ENCODE data around the gene FTL. TPM values are rescaled to one million over a fixed set of nuclear protein-coding genes. Genes with fewer than 3 reads are reported as not detected.
"Not testable (repeated sequence)": the region's sequence is repeated elsewhere in the genome, so short reads cannot be mapped to it uniquely, and the experiment has no call there.

FTL gene
- total and polyA plus RNA-seq, 4 donors, result 3,184 to 17,889 (median 5,311) TPM

DNA sequence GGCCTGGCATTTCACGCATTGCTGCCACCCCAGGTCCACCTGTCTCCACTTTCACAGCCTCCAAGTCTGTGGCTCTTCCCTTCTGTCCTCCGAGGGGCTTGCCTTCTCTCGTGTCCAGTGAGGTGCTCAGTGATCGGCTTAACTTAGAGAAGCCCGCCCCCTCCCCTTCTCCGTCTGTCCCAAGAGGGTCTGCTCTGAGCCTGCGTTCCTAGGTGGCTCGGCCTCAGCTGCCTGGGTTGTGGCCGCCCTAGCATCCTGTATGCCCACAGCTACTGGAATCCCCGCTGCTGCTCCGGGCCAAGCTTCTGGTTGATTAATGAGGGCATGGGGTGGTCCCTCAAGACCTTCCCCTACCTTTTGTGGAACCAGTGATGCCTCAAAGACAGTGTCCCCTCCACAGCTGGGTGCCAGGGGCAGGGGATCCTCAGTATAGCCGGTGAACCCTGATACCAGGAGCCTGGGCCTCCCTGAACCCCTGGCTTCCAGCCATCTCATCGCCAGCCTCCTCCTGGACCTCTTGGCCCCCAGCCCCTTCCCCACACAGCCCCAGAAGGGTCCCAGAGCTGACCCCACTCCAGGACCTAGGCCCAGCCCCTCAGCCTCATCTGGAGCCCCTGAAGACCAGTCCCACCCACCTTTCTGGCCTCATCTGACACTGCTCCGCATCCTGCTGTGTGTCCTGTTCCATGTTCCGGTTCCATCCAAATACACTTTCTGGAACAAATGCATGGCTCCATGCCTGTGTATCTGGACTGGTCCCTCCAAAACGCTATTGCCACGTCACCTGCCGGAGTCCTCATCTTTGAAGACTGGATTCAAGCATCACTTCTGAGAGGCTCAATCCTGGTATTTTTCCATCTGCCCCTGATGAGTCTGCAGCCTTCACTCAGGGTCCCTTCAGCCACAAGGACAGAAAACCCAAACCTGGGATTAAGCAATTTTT, 42.3 kb upstream of the FTL start:
- Histone ChIP-seq H3K4me3 (ENCODE audit: low read length in 2 of 2) (no peak overlapping the region), H3K27me3 (ENCODE audit: control insufficient read depth in 1 of 2, insufficient read depth in 2 of 2, low read length in 1 of 2) (no peaks in the 10 kb centered on the region), H3K9me3 (ENCODE audit: control insufficient read depth, low read length) (no peaks in the 10 kb centered on the region), H3K4me1 (ENCODE audit: control insufficient read depth in 1 of 2, insufficient read depth in 2 of 2, low read length in 2 of 2) (no peaks in the 10 kb centered on the region), H3K27ac (ENCODE audit: low read depth in 1 of 2, low read length in 2 of 2) (no peak overlapping the region), H3K36me3 (ENCODE audit: control insufficient read depth in 1 of 2, insufficient read depth in 2 of 2, low read length in 1 of 2) (no peaks in the 10 kb centered on the region)
- WGBS, 2 donors, result 76 to 79% methylated on average over 18 of the region's 18 CpGs
- no peak for DNase-seq
- no peak for ATAC-seq (ENCODE audit: low FRiP score)
- intact Hi-C loops (cut with DNase I), result no loop called here

- intact Hi-C loops (cut with DNase I), result loop anchor here in 1 of 2 donors (5.0 kb wide), 1 partner anchor 37 kb away; no protein-coding TSS in a partner anchor
Measured at GRCh38 chr19:48925240-48925843, 39.8 kb upstream of the FTL start.

DNA sequence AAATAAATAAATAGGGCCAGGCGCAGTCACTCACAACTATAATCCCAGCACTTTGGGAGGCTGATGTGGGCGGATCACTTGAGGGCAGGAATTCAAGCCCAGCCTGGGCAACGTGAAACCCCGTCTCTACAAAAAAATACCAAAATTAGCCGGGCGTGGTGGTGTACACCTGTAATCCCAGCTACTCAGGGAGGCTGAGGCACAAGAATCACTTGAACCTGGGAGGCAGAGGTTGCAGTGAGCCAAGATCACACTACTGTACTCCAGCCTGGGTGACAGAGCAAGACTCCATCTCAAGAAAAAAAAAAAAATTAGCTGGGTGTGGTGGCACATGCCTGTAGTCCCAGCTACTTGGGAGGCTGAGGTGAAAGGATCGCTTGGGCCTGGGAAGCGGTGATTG, 39.2 kb upstream of the FTL start:
- 81 to 83% methylated on average over 8 of the region's 8 CpGs for WGBS, 2 donors
- H3K4me3 ChIP-seq (ENCODE audit: low read length in 2 of 2); ATAC-seq (ENCODE audit: low FRiP score); H3K27me3 ChIP-seq (ENCODE audit: control insufficient read depth in 1 of 2, insufficient read depth in 2 of 2, low read length in 1 of 2); DNase-seq; H3K36me3 ChIP-seq (ENCODE audit: control insufficient read depth in 1 of 2, insufficient read depth in 2 of 2, low read length in 1 of 2); H3K9me3 ChIP-seq (ENCODE audit: control insufficient read depth, low read length); H3K4me1 ChIP-seq (ENCODE audit: control insufficient read depth in 1 of 2, insufficient read depth in 2 of 2, low read length in 2 of 2); H3K27ac ChIP-seq (ENCODE audit: low read depth in 1 of 2, low read length in 2 of 2): not testable (repeated sequence)
- intact Hi-C loops (cut with DNase I), result loop anchor here in 1 of 2 donors (5.0 kb wide), 1 partner anchor 36 kb away; no protein-coding TSS in a partner anchor

More at GRCh38 chr19:48925240-48925843, 39.8 kb upstream of the FTL start:
- Histone ChIP-seq H3K27me3 (ENCODE audit: control insufficient read depth in 1 of 2, insufficient read depth in 2 of 2, low read length in 1 of 2) (no peaks in the 10 kb centered on the region), H3K4me1 (ENCODE audit: control insufficient read depth in 1 of 2, insufficient read depth in 2 of 2, low read length in 2 of 2) (no peaks in the 10 kb centered on the region), H3K4me3 (ENCODE audit: low read length in 2 of 2) (no peak overlapping the region), H3K9me3 (ENCODE audit: control insufficient read depth, low read length) (no peaks in the 10 kb centered on the region), H3K27ac (ENCODE audit: low read depth in 1 of 2, low read length in 2 of 2) (no peak overlapping the region), H3K36me3 (ENCODE audit: control insufficient read depth in 1 of 2, insufficient read depth in 2 of 2, low read length in 1 of 2) (no peaks in the 10 kb centered on the region)
- WGBS, 2 donors, result 78 to 88% methylated on average over 11 of the region's 11 CpGs
- ATAC-seq (ENCODE audit: low FRiP score) (no peak), DNase-seq (no peak)

DNA sequence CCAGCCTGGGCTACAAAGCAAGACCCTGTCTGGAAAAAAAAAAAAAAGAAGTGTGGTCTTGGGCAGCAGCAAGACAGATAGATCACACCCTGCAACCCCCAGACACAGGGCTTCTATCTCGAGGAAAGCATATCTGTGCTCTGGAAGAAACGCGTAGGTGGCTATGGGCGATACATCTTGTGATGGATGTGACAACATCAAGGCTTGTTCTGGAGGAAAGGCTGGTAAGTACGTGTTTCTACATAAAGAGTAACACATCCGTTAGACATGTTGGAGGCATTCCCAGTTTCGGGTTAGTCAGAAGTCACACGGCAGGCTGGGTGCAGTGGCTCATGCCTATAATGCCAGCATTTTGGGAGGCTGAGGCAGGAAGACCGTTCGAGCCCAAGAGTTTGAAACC, 38.2 kb upstream of the FTL start:
- no peak overlapping the region for H3K4me3 ChIP-seq (ENCODE audit: low read length in 2 of 2)
- H3K4me1 ChIP-seq (ENCODE audit: control insufficient read depth in 1 of 2, insufficient read depth in 2 of 2, low read length in 2 of 2), result no peaks in the 10 kb centered on the region
- H3K27ac ChIP-seq (ENCODE audit: low read depth in 1 of 2, low read length in 2 of 2), result peak overlapping the region in 1 of 2 donors; percentile 23
- peak; percentile 71 for ATAC-seq (ENCODE audit: low FRiP score)
- H3K36me3 ChIP-seq (ENCODE audit: control insufficient read depth in 1 of 2, insufficient read depth in 2 of 2, low read length in 1 of 2), result no peaks in the 10 kb centered on the region
- 1 to 5% methylated on average over 10 of the region's 10 CpGs for WGBS, 2 donors
- intact Hi-C loops (cut with DNase I), result loop anchor here in 1 of 2 donors (5.0 kb wide), 1 partner anchor 35 kb away; no protein-coding TSS in a partner anchor
- no peaks in the 10 kb centered on the region for H3K27me3 ChIP-seq (ENCODE audit: control insufficient read depth in 1 of 2, insufficient read depth in 2 of 2, low read length in 1 of 2)
- peak in 1 of 2 donors; percentile 83 for DNase-seq
- no peaks in the 10 kb centered on the region for H3K9me3 ChIP-seq (ENCODE audit: control insufficient read depth, low read length)

GRCh38 chr19:48927692-48928091, 37.4 kb upstream of the FTL start:
- not testable (repeated sequence) for H3K36me3 ChIP-seq (ENCODE audit: control insufficient read depth in 1 of 2, insufficient read depth in 2 of 2, low read length in 1 of 2); H3K4me1 ChIP-seq (ENCODE audit: control insufficient read depth in 1 of 2, insufficient read depth in 2 of 2, low read length in 2 of 2); ATAC-seq (ENCODE audit: low FRiP score); H3K9me3 ChIP-seq (ENCODE audit: control insufficient read depth, low read length); H3K4me3 ChIP-seq (ENCODE audit: low read length in 2 of 2); H3K27me3 ChIP-seq (ENCODE audit: control insufficient read depth in 1 of 2, insufficient read depth in 2 of 2, low read length in 1 of 2); DNase-seq; H3K27ac ChIP-seq (ENCODE audit: low read depth in 1 of 2, low read length in 2 of 2)
- intact Hi-C loops (cut with DNase I), result loop anchor here in 1 of 2 donors (5.0 kb wide), 1 partner anchor 35 kb away; no protein-coding TSS in a partner anchor
- 81 to 85% methylated on average over 17 of the region's 17 CpGs for WGBS, 2 donors

- Histone ChIP-seq H3K9me3 (ENCODE audit: control insufficient read depth, low read length) (no peaks in the 10 kb centered on the region), H3K4me1 (ENCODE audit: control insufficient read depth in 1 of 2, insufficient read depth in 2 of 2, low read length in 2 of 2) (no peaks in the 10 kb centered on the region), H3K4me3 (ENCODE audit: low read length in 2 of 2) (no peak overlapping the region), H3K27me3 (ENCODE audit: control insufficient read depth in 1 of 2, insufficient read depth in 2 of 2, low read length in 1 of 2) (no peaks in the 10 kb centered on the region), H3K27ac (ENCODE audit: low read depth in 1 of 2, low read length in 2 of 2) (no peak overlapping the region), H3K36me3 (ENCODE audit: control insufficient read depth in 1 of 2, insufficient read depth in 2 of 2, low read length in 1 of 2) (no peaks in the 10 kb centered on the region)
- ATAC-seq (ENCODE audit: low FRiP score) (no peak), DNase-seq (no peak)
- intact Hi-C loops (cut with DNase I), result loop anchor here in 1 of 2 donors (5.0 kb wide), 1 partner anchor 34 kb away; no protein-coding TSS in a partner anchor
- 53 to 55% methylated on average over 14 to 15 of the region's 15 CpGs for WGBS, 2 donors
Measured at GRCh38 chr19:48928164-48929025, 36.7 kb upstream of the FTL start.

- Histone ChIP-seq H3K27me3 (ENCODE audit: control insufficient read depth in 1 of 2, insufficient read depth in 2 of 2, low read length in 1 of 2) (no peaks in the 10 kb centered on the region), H3K36me3 (ENCODE audit: control insufficient read depth in 1 of 2, insufficient read depth in 2 of 2, low read length in 1 of 2) (no peaks in the 10 kb centered on the region), H3K4me3 (ENCODE audit: low read length in 2 of 2) (peak within 1 kb of the TSS in 1 of 2 donors; percentile 27), H3K27ac (ENCODE audit: low read depth in 1 of 2, low read length in 2 of 2) (no peak within 1 kb of the TSS), H3K9me3 (ENCODE audit: control insufficient read depth, low read length) (no peaks in the 10 kb centered on the region), H3K4me1 (ENCODE audit: control insufficient read depth in 1 of 2, insufficient read depth in 2 of 2, low read length in 2 of 2) (no peaks in the 10 kb centered on the region)
- intact Hi-C loops (cut with DNase I), result no loop called here
- ATAC-seq (ENCODE audit: low FRiP score) (peak; percentile 79), DNase-seq (peak; percentile 87 to 90)
- 0 to 1% methylated on average over 43 of the region's 43 CpGs for WGBS, 2 donors
Measured at GRCh38 chr19:48933382-48933932, 31.7 kb upstream of the FTL start, which contains the start of gene DHDH. TSS of gene DHDH (plus strand) at chr19:48933699. CDS start at chr19:48933722, 23 bp downstream.

DNA sequence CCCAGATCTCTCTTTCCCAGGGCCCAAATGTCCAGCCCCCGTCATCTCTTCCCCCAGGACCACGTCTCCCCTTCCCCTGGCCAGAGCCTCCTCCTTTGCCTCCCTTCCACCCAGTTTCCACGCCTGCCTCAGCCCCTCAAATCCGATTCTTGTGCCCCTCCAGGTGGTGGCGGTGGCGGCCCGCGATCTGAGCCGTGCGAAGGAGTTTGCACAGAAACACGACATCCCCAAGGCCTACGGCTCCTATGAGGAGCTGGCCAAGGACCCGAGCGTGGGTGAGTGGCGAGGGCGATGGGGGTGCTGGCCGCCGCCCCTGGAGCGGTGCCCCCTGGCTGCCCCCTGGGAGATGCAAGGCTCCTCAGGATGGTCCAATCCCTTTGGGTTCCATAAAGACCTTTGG, 30.3 kb upstream of the FTL start:
- Histone ChIP-seq H3K4me1 (ENCODE audit: control insufficient read depth in 1 of 2, insufficient read depth in 2 of 2, low read length in 2 of 2) (no peaks in the 10 kb centered on the region), H3K9me3 (ENCODE audit: control insufficient read depth, low read length) (no peaks in the 10 kb centered on the region), H3K27ac (ENCODE audit: low read depth in 1 of 2, low read length in 2 of 2) (no peak overlapping the region), H3K36me3 (ENCODE audit: control insufficient read depth in 1 of 2, insufficient read depth in 2 of 2, low read length in 1 of 2) (no peaks in the 10 kb centered on the region), H3K27me3 (ENCODE audit: control insufficient read depth in 1 of 2, insufficient read depth in 2 of 2, low read length in 1 of 2) (no peaks in the 10 kb centered on the region), H3K4me3 (ENCODE audit: low read length in 2 of 2) (no peak overlapping the region)
- 88 to 90% methylated on average over 19 of the region's 19 CpGs for WGBS, 2 donors
- no peak for ATAC-seq (ENCODE audit: low FRiP score)
- DNase-seq, result no peak
- intact Hi-C loops (cut with DNase I), result no loop called here

Data from aorta (tissue), 5 donors.